ENCODE results near the gene NCAPD3. TPM values are rescaled to one million over a fixed set of nuclear protein-coding genes. Genes with fewer than 3 reads are reported as not detected.

Gene NCAPD3
- total RNA-seq, 1 experiment from 2014 or later, result 52.2 TPM

- Histone ChIP-seq H2BK15ac (ENCODE audit: low read depth, low read length) (no peak overlapping the region), H3K4me1 (ENCODE audit: insufficient read depth, low read length) (no peaks in the 10 kb centered on the region), H3K9me3 (ENCODE audit: control insufficient read depth, low read depth, low read length) (no peaks in the 10 kb centered on the region), H3K18ac (ENCODE audit: insufficient read length, low read depth, low read length) (no peak overlapping the region), H3K4me2 (ENCODE audit: insufficient read depth, insufficient read length, low read length) (no peak overlapping the region), H3K27me3 (ENCODE audit: insufficient read depth, low read length) (no peaks in the 10 kb centered on the region), H2AK5ac (ENCODE audit: insufficient read length, low read length) (no peak overlapping the region), H2BK20ac (ENCODE audit: low read depth, low read length, poor library complexity, severe bottlenecking) (no peak overlapping the region), H3K23ac (ENCODE audit: insufficient read length, low read depth, low read length) (no peak overlapping the region), H3K4ac (ENCODE audit: low read depth, low read length) (no peak overlapping the region), H4K5ac (ENCODE audit: insufficient read length, low read depth, low read length) (no peak overlapping the region), H2BK5ac (ENCODE audit: insufficient read length, low read length) (no peak overlapping the region), H2AFZ (ENCODE audit: low read length) (no peak overlapping the region), H3K9ac (ENCODE audit: extremely low read depth, insufficient read length, low read length) (no peak overlapping the region), H4K20me1 (ENCODE audit: control insufficient read depth, insufficient read depth, insufficient read length) (no peaks in the 10 kb centered on the region), H3T11ph (ENCODE audit: low read length) (no peak overlapping the region), H3K27ac (ENCODE audit: insufficient read length, low read depth, low read length) (no peak overlapping the region), H3K79me1 (ENCODE audit: insufficient read depth, low read depth, low read length, poor library complexity, severe bottlenecking) (no peaks in the 10 kb centered on the region), H3K14ac (ENCODE audit: insufficient read depth, low read length) (no peak overlapping the region), H4K91ac (ENCODE audit: insufficient read length, low read depth, low read length) (no peak overlapping the region), H3K23me2 (ENCODE audit: insufficient read length, low read depth, low read length, poor library complexity, severe bottlenecking) (no peaks in the 10 kb centered on the region), H3K56ac (ENCODE audit: insufficient read length, low read depth, low read length) (no peak overlapping the region), H3K79me2 (ENCODE audit: insufficient read depth, low read length) (no peaks in the 10 kb centered on the region), H2BK120ac (ENCODE audit: low read depth, low read length, poor library complexity, severe bottlenecking) (no peak overlapping the region), H4K8ac (replicated peaks; ENCODE audit: insufficient read length, low read depth, low read length) (no peak overlapping the region), H2BK12ac (ENCODE audit: insufficient read length, low read depth, low read length) (no peak overlapping the region)
- no peak overlapping the region for H3K27ac Mint-ChIP-seq
- no peak overlapping the region for H3K4me3 Mint-ChIP-seq
- no peaks in the 10 kb centered on the region for H3K9me3 Mint-ChIP-seq
- WGBS (ENCODE audit: extremely low coverage, insufficient read length, low lambda C conversion rate), result no CpG with 5 or more reads among the region's 4 CpGs
- H3K27me3 Mint-ChIP-seq (ENCODE audit: low read depth), result no peaks in the 10 kb centered on the region
- TF ChIP-seq CTCF (conservative IDR thresholded peaks at IDR 0.05), result no peak
- peak; percentile 4 for DNase-seq
- peaks cover 5 to 7% of the 10 kb centered on the region in 2 experiments; a peak in 3 of 4 replicates for H3K4me1 Mint-ChIP-seq
- peaks cover 3 to 11% (median 5%) of the 10 kb centered on the region in 3 experiments; a peak in 5 of 7 replicates for H3K36me3 Mint-ChIP-seq (ENCODE audit: insufficient read depth in 1 of 3, low read depth in 3 of 3)
Measured at GRCh38 chr11:134233729-134234179, 10.0 kb upstream of the NCAPD3 start.
